SU-DHL-6 (cell line): ENCODE measurements around the gene PICK1.

Experiments
- EZH2phosphoT487 ChIP-seq: fragments of 200-600 bp; sonication (generic), shearing (Covaris generic); conservative IDR thresholded peaks from 2 replicates; pipeline ENCODE4 v1.6.1; 2018; ENCODE audit warnings: mild to moderate bottlenecking, antibody characterized with exemption, low read length, moderate library complexity, mixed read lengths
- TF ChIP-seq, protein P1 (sequence below): fragments of 200-600 bp; sonication (generic); IDR thresholded peaks from one replicate; pipeline ENCODE4 v1.5.1; 2017; ENCODE audit warnings: antibody characterized with exemption, mild to moderate bottlenecking, low read length, moderate library complexity; ENCODE audit not compliant: insufficient read depth, poor library complexity, severe bottlenecking

DNA sequence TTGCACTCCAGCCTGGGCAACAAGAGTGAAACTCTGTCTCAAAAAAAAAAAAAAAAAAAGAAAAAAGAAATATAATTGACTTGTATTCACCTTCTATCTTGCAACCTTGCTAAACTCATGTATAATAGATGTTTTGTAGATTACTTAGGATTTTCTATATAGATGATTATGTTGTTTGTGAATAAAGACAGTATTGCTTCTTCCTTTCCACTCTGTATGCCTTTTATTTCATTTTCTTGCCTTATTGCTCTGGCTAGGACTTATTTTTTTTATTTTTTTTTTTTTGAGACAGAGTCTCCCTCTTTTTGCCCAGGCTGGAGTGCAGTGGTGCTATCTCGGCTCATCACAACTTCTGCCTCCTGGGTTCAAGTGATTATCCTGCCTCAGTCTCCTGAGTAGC is 43.1 kb upstream of the PICK1 start:
- TF ChIP-seq, protein P1, sequence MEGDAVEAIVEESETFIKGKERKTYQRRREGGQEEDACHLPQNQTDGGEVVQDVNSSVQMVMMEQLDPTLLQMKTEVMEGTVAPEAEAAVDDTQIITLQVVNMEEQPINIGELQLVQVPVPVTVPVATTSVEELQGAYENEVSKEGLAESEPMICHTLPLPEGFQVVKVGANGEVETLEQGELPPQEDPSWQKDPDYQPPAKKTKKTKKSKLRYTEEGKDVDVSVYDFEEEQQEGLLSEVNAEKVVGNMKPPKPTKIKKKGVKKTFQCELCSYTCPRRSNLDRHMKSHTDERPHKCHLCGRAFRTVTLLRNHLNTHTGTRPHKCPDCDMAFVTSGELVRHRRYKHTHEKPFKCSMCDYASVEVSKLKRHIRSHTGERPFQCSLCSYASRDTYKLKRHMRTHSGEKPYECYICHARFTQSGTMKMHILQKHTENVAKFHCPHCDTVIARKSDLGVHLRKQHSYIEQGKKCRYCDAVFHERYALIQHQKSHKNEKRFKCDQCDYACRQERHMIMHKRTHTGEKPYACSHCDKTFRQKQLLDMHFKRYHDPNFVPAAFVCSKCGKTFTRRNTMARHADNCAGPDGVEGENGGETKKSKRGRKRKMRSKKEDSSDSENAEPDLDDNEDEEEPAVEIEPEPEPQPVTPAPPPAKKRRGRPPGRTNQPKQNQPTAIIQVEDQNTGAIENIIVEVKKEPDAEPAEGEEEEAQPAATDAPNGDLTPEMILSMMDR: no peak
- no peak for TF ChIP-seq EZH2phosphoT487
